Endothelial cell of umbilical vein (primary cell): ENCODE measurements around the gene DAP. TPM values are rescaled to one million over a fixed set of nuclear protein-coding genes. Genes with fewer than 3 reads are reported as not detected.
A peak's percentile ranks its signal among the peaks of the same experiment; 100 is the strongest.

ENCODE experiments used
- BruUV-seq: library from RNA; stranded (reverse); fragments of 400-500 nt; replicated peaks from 2 replicates; lab custom pipeline; 2021; lab: Mats Ljungman, UMichigan
- CTCF ChIA-PET: fragments of 300-600, 350-600 bp; sonication (Branson Sonifier 250); formaldehyde crosslinking; loops from one replicate; lab custom pipeline; 2021; ENCODE audit warnings: antibody characterized with exemption, inconsistent platforms; lab: Charles Lee
- POLR2A ChIA-PET: fragments of 300-600, 350-600 bp; sonication (Branson Sonifier 250); formaldehyde crosslinking; loops from one replicate; lab custom pipeline; 2021; ENCODE audit warnings: antibody characterized with exemption, inconsistent platforms; lab: Charles Lee
- DNase-seq: peaks from one replicate; pipeline ENCODE4 v3.0.0-alpha.2; 2011; ENCODE audit warnings: low read depth, low spot score
- FAIRE-seq: peaks from 2 replicates; lab custom pipeline; 2011; peaks lifted over from hg19 to GRCh38; lab: Jason Lieb, UNC
- H2AFZ ChIP-seq: 2 replicates; pipeline ENCODE4 v1.6.0; 2012; ENCODE audit warnings: low read depth, low read length, control low read depth, inconsistent platforms
- H3K27ac ChIP-seq: 2 replicates; pipeline ENCODE4 v1.5.1; 2011; ENCODE audit warnings: low read depth, mild to moderate bottlenecking, control low read depth, low read length, moderate library complexity; ENCODE audit not compliant: insufficient read depth
- H3K27me3 ChIP-seq, 2 experiments: 2 replicates each; pipeline versions ENCODE4 v1.6.0 to v1.6.1; 2011; ENCODE audit warnings: low read length in 2 of 2, mixed read lengths in 1 of 2; ENCODE audit not compliant: control insufficient read depth in 2 of 2, insufficient read depth in 2 of 2
- H3K36me3 ChIP-seq, 2 experiments: 2 replicates in 1 of 2; 3 replicates in 1 of 2; pipeline ENCODE4 v1.5.1; 2011; ENCODE audit warnings: low read length in 2 of 2, mild to moderate bottlenecking in 1 of 2, moderate library complexity in 1 of 2; ENCODE audit not compliant: control insufficient read depth in 2 of 2, insufficient read depth in 2 of 2; ENCODE audit errors: extremely low read depth in 1 of 2
- H3K4me1 ChIP-seq: 3 replicates; pipeline ENCODE4 v1.5.1; 2011; ENCODE audit warnings: mild to moderate bottlenecking, low read length; ENCODE audit not compliant: control insufficient read depth, insufficient read depth; ENCODE audit errors: extremely low read depth
- H3K4me2 ChIP-seq: 2 replicates; pipeline ENCODE4 v1.6.1; 2011; ENCODE audit warnings: low read length, control low read depth, mixed read lengths; ENCODE audit not compliant: insufficient read depth
- H3K4me3 ChIP-seq, 3 experiments: fragments of 200-600 bp in 1 of 3; sonication (generic), shearing (Covaris generic) in 1 of 3; replicated peaks in 1 of 3; 2 replicates each; pipeline ENCODE4 v1.5.1; 2011 to 2016; ENCODE audit warnings: control low read depth in 3 of 3, low read length in 3 of 3, mild to moderate bottlenecking in 2 of 3, inconsistent platforms in 1 of 3, low read depth in 1 of 3, moderate library complexity in 1 of 3; ENCODE audit not compliant: insufficient read depth in 1 of 3
- H3K79me2 ChIP-seq: 2 replicates; pipeline ENCODE4 v1.6.0; 2012; ENCODE audit warnings: low read length, inconsistent platforms; ENCODE audit not compliant: control insufficient read depth, insufficient read depth
- H3K9ac ChIP-seq: replicated peaks from 2 replicates; pipeline ENCODE3; 2011; ENCODE audit warnings: low read length, control low read depth; ENCODE audit not compliant: insufficient read depth; ENCODE audit errors: extremely low read depth
- H3K9me1 ChIP-seq: replicated peaks from 3 replicates; pipeline ENCODE4 v1.6.0; 2011; ENCODE audit warnings: mild to moderate bottlenecking, low read length; ENCODE audit not compliant: control insufficient read depth, insufficient read depth; ENCODE audit errors: extremely low read depth
- H3K9me3 ChIP-seq: replicated peaks from 2 replicates; pipeline ENCODE4 v1.5.1; 2012; ENCODE audit warnings: low read length, inconsistent platforms; ENCODE audit not compliant: control insufficient read depth, insufficient read depth
- H4K20me1 ChIP-seq: replicated peaks from 2 replicates; pipeline ENCODE3; 2011; ENCODE audit warnings: mild to moderate bottlenecking, low read length; ENCODE audit not compliant: control insufficient read depth, insufficient read depth; ENCODE audit errors: extremely low read depth
- POLR2AphosphoS5 ChIP-seq: IDR thresholded peaks from 2 replicates; pipeline ENCODE4 v1.6.1; 2012; ENCODE audit warnings: low read depth, mild to moderate bottlenecking, control low read depth, low read length, moderate library complexity; ENCODE audit not compliant: insufficient read depth
- dilution Hi-C: fragments of 300-500 bp; cut with MboI; formaldehyde crosslinking; loops from one replicate; pipeline ENCODE4 v1.15.0; 2019; ENCODE audit warnings: low sequenced_read_pairs; ENCODE audit not compliant: extremely low pct_ligation_motif_present
- intact Hi-C: fragments of 100-400 bp; cut with micrococcal nuclease; formaldehyde crosslinking; loops from one replicate; pipeline ENCODE4 v1.10.0; 2022
- polyA plus RNA-seq, 4 experiments: library from polyadenylated mRNA; depleted of rRNA in 3 of 4; stranded (reverse) in 3 of 4; unstranded in 1 of 4; fragments of >200 nt; gene quantifications; 2 replicates each; pipeline versions ENCODE4 v1.2.1 to v1.2.3, GENCODE V29; 2011 to 2012; ENCODE audit warnings: missing spikeins in 1 of 4
- total RNA-seq: library from RNA; stranded (reverse); gene quantifications from 2 replicates; pipeline ENCODE4 v1.2.3, GENCODE V29; 2021
- TF ChIP-seq, protein P1 (sequence below): IDR thresholded peaks from 2 replicates; pipeline ENCODE4 v1.6.1; 2011; ENCODE audit not compliant: insufficient read depth, insufficient read length
- TF ChIP-seq, protein P2 (sequence below), 2 donors: IDR thresholded peaks; 1 replicate in 1 of 2; 2 replicates in 1 of 2; pipeline ENCODE4 v1.5.1; 2011; ENCODE audit warnings: low read length in 2 of 2, mild to moderate bottlenecking in 2 of 2, moderate library complexity in 2 of 2, control low read depth in 1 of 2, inconsistent platforms in 1 of 2, low read depth in 1 of 2; ENCODE audit not compliant: insufficient read depth in 1 of 2; ENCODE audit errors: extremely low read depth in 1 of 2

Gene DAP
- total and polyA plus RNA-seq, 2 donors (not counting 3 experiments of a cell fraction or from before 2014, with no cell fraction given): 79.8 to 188 TPM

DNA sequence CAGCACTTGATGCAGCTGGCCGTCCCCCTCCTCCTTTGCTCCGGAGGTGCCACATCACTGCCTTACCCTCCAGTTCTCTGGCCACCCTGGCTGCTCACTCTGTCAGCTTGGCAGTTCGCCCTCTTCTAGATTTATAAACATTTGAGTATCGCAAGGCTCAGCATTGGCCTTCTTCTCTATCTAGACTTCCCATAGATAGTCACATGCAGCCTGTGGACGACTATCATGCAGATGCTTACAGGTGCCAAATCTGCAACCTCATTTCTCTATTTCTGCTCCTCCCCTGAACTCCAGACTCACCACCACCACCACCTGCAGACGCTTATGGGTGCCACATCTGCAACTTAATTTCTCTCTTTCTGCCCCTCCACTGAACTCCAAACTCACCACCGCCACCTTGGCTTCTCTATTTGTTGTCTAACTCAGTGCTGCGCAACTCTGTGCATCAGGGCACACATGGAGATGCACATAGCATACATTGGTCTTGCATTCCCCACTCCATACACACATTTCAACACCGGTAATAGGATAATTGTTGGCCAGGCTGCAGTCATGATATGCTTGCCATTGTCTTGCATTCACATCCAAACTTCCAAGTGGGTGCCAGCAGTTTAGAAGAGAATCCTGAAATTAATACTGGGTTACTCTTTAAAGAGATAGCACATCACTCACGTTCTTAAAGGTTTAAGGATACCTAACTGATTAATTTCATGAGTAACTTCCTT, 1.9 kb upstream of the DAP start:
- Histone ChIP-seq H3K4me2 (no peak overlapping the region), H3K9ac (no peak overlapping the region), H3K36me3 (no peaks in the 10 kb centered on the region), H3K9me1 (no peaks in the 10 kb centered on the region), H2AFZ (peak overlapping the region; percentile 53), H3K27ac (no peak overlapping the region), H3K4me3 (no peak overlapping the region), H3K9me3 (no peaks in the 10 kb centered on the region), H3K79me2 (peaks cover 28% of the 10 kb centered on the region), H3K4me1 (peaks cover 24% of the 10 kb centered on the region), H3K27me3 (no peaks in the 10 kb centered on the region), H4K20me1 (no peaks in the 10 kb centered on the region)
- FAIRE-seq: no peak
- dilution Hi-C loops (no loop called here), intact Hi-C loops (loop anchor here (5.0 kb wide), 1 partner anchor 311 kb away; no protein-coding TSS in a partner anchor)
- ChIA-PET CTCF (interaction anchor here (0.6 to 1.0 kb wide), 2 partner anchors 38 to 68 kb away, joined by 3 read pairs; no protein-coding TSS in a partner anchor), POLR2A (no interaction called here)
- TF ChIP-seq, protein P1, sequence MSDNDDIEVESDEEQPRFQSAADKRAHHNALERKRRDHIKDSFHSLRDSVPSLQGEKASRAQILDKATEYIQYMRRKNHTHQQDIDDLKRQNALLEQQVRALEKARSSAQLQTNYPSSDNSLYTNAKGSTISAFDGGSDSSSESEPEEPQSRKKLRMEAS: no peak
- TF ChIP-seq, protein P2, sequence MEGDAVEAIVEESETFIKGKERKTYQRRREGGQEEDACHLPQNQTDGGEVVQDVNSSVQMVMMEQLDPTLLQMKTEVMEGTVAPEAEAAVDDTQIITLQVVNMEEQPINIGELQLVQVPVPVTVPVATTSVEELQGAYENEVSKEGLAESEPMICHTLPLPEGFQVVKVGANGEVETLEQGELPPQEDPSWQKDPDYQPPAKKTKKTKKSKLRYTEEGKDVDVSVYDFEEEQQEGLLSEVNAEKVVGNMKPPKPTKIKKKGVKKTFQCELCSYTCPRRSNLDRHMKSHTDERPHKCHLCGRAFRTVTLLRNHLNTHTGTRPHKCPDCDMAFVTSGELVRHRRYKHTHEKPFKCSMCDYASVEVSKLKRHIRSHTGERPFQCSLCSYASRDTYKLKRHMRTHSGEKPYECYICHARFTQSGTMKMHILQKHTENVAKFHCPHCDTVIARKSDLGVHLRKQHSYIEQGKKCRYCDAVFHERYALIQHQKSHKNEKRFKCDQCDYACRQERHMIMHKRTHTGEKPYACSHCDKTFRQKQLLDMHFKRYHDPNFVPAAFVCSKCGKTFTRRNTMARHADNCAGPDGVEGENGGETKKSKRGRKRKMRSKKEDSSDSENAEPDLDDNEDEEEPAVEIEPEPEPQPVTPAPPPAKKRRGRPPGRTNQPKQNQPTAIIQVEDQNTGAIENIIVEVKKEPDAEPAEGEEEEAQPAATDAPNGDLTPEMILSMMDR (IDR thresholded peaks at IDR 0.05; ENCODE audit: extremely low read depth in 1 of 2, insufficient read depth in 1 of 2, low read depth in 1 of 2, low read length in 2 of 2): no peak
- TF ChIP-seq POLR2AphosphoS5: no peak
- DNase-seq: no peak
- no TSS peak for BruUV-seq
